ENCODE data around the gene CAMTA2.

GRCh38 chr17:4965311-4965986 is 22.0 kb downstream of the CAMTA2 start:
- no peak for TF ChIP-seq SUZ12 (IDR thresholded peaks at IDR 0.05)
- no peak for TF ChIP-seq BHLHE40 (IDR thresholded peaks at IDR 0.05; ENCODE audit: borderline replicate concordance)
- no peak for TF ChIP-seq SP1 (IDR thresholded peaks at IDR 0.05)
- no peak for TF ChIP-seq FOXK2 (IDR thresholded peaks at IDR 0.05)
- TF ChIP-seq CTBP1 (IDR thresholded peaks at IDR 0.05; ENCODE audit: borderline replicate concordance): no peak

Measured in HEK293T (cell line).